Endodermal cell (in vitro differentiated cells): Measurements from ENCODE around the gene GDF10. TPM values are rescaled to one million over a fixed set of nuclear protein-coding genes. Genes with fewer than 3 reads are reported as not detected.

Source experiments
- DNase-seq: peaks from one replicate; pipeline ENCODE4 v3.0.0-alpha.2; 2017
- H3K27ac ChIP-seq: 2 replicates; pipeline ENCODE4 v1.5.1; 2013; ENCODE audit warnings: mild to moderate bottlenecking, low read depth, low read length, moderate library complexity
- H3K27me3 ChIP-seq: 2 replicates; pipeline ENCODE4 v1.6.1; 2013; ENCODE audit warnings: mild to moderate bottlenecking, low read length, moderate library complexity; ENCODE audit not compliant: insufficient read depth, control insufficient read depth, poor library complexity, severe bottlenecking
- H3K36me3 ChIP-seq: 2 replicates; pipeline ENCODE4 v1.7.0; 2013; ENCODE audit warnings: mild to moderate bottlenecking, low read length, moderate library complexity; ENCODE audit not compliant: control insufficient read depth, insufficient read depth
- H3K4me1 ChIP-seq: one replicate; pipeline ENCODE4 v1.7.0; 2013; ENCODE audit warnings: low read length; ENCODE audit not compliant: control insufficient read depth, insufficient read depth
- H3K4me3 ChIP-seq: 2 replicates; pipeline ENCODE4 v1.5.1; 2013; ENCODE audit warnings: mild to moderate bottlenecking, low read length, moderate library complexity
- H3K9ac ChIP-seq: 2 replicates; pipeline ENCODE4 v1.6.1; 2013; ENCODE audit warnings: mild to moderate bottlenecking, low read length, moderate library complexity; ENCODE audit not compliant: poor library complexity, severe bottlenecking; ENCODE audit errors: extremely low read depth
- H3K9me3 ChIP-seq: 2 replicates; pipeline ENCODE4 v1.6.1; 2013; ENCODE audit warnings: mild to moderate bottlenecking, low read length, moderate library complexity; ENCODE audit not compliant: control insufficient read depth
- H3K27ac Mint-ChIP-seq: 2 replicates; pipeline ENCODE4 v1.8.0; 2020; ENCODE audit warnings: mixed read lengths
- H3K27me3 Mint-ChIP-seq: 2 replicates; pipeline ENCODE4 v1.8.0; 2021; ENCODE audit warnings: mild to moderate bottlenecking, mixed read lengths; ENCODE audit not compliant: insufficient read depth
- H3K36me3 Mint-ChIP-seq: 2 replicates; pipeline ENCODE4 v1.8.0; 2020; ENCODE audit warnings: low read depth, mixed read lengths
- H3K4me1 Mint-ChIP-seq: 2 replicates; pipeline ENCODE4 v1.8.0; 2020; ENCODE audit warnings: mixed read lengths
- H3K4me3 Mint-ChIP-seq: 2 replicates; pipeline ENCODE4 v1.8.0; 2020; ENCODE audit warnings: mild to moderate bottlenecking, moderate library complexity, mixed read lengths
- H3K9me3 Mint-ChIP-seq: 2 replicates; pipeline ENCODE4 v1.8.0; 2020; ENCODE audit warnings: mild to moderate bottlenecking, mixed read lengths
- WGBS, 2 experiments: methylation state at CpG; one replicate each; pipeline versions ENCODE4 v1.1.5 to v1.1.7; 2013; ENCODE audit warnings: missing lambda C conversion rate in 2 of 2, mixed read lengths in 1 of 2; ENCODE audit not compliant: insufficient coverage in 1 of 2, insufficient read length in 1 of 2; 5-methylcytosine and 5-hydroxymethylcytosine counted together
- total RNA-seq, 2 donors: library from RNA; stranded (reverse); fragmentation: NEBNext Ultra II Directional in 1 of 2; extraction: Animal tissue kit (Norgen Biotek cat#: 25700) in 1 of 2; gene quantifications; 2 replicates in 1 of 2; 3 replicates in 1 of 2; pipeline ENCODE4 v1.2.1, GENCODE V29; 2021
- TF ChIP-seq, protein P1 (sequence below): fragments of 200-600 bp; sonication (generic); conservative IDR thresholded peaks from 2 replicates; pipeline ENCODE4 v1.5.0; 2021; ENCODE audit warnings: antibody characterized with exemption, mild to moderate bottlenecking

The GDF10 gene
- total RNA-seq, 2 donors from 2014 or later, result not detected

DNA sequence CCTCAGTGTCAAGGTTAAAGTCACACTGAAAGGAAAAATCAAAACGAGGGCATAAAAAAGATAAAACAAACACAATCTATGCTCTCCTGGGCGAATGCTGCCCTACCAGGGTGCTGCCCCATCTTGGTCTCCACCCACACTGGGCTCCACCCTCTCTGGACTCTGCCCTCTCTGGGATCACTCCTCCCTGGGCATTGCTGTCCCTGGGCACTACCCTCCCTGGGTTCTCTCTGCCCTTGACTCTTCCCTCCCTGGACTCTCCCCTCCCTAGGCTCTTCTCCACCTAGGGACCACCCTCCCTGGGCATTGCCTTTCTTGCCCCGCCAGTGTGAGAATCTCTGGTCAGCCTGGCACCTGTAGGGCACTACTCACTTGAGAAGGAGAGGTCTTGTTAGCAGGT, 30.8 kb downstream of the GDF10 start:
- Histone ChIP-seq H3K27me3 (no peaks in the 10 kb centered on the region), H3K4me1 (no peaks in the 10 kb centered on the region), H3K9me3 (no peaks in the 10 kb centered on the region), H3K36me3 (no peaks in the 10 kb centered on the region), H3K4me3 (no peak overlapping the region), H3K9ac (no peak overlapping the region), H3K27ac (no peak overlapping the region)
- H3K27me3 Mint-ChIP-seq, result peaks cover 5% of the 10 kb centered on the region
- no peak for DNase-seq
- H3K9me3 Mint-ChIP-seq, result peaks cover 3% of the 10 kb centered on the region
- no peaks in the 10 kb centered on the region for H3K36me3 Mint-ChIP-seq
- H3K4me1 Mint-ChIP-seq, result no peaks in the 10 kb centered on the region
- TF ChIP-seq, protein P1, sequence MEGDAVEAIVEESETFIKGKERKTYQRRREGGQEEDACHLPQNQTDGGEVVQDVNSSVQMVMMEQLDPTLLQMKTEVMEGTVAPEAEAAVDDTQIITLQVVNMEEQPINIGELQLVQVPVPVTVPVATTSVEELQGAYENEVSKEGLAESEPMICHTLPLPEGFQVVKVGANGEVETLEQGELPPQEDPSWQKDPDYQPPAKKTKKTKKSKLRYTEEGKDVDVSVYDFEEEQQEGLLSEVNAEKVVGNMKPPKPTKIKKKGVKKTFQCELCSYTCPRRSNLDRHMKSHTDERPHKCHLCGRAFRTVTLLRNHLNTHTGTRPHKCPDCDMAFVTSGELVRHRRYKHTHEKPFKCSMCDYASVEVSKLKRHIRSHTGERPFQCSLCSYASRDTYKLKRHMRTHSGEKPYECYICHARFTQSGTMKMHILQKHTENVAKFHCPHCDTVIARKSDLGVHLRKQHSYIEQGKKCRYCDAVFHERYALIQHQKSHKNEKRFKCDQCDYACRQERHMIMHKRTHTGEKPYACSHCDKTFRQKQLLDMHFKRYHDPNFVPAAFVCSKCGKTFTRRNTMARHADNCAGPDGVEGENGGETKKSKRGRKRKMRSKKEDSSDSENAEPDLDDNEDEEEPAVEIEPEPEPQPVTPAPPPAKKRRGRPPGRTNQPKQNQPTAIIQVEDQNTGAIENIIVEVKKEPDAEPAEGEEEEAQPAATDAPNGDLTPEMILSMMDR, result no peak
- H3K4me3 Mint-ChIP-seq, result no peak overlapping the region
- 86 to 87% methylated on average over 3 of the region's 3 CpGs for WGBS, 2 experiments
- no peak overlapping the region for H3K27ac Mint-ChIP-seq

DNA sequence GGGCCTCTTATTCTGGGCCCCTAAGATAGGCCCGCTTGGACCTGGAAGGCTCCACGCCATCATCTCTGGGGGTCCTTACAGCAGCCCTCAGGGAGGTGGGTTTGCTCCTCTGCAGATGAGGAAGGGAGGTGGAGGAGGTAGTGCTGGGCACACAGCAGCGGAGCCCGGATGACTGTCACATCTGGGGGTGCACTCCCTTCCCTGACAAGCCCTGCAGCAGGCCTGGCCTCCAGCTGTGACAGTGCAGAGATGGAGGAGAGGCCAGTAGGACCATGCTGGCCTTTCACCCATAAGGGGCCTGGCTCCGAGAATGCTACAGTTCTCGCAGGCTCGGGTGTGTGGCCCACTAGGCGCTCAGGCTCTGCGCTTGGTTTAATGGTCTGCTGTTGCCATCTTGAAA, 31.5 kb downstream of the GDF10 start:
- no peaks in the 10 kb centered on the region for H3K27me3 ChIP-seq
- DNase-seq, result no peak
- no peaks in the 10 kb centered on the region for H3K36me3 ChIP-seq
- Mint-ChIP-seq H3K36me3 (no peaks in the 10 kb centered on the region), H3K27me3 (peaks cover 5% of the 10 kb centered on the region), H3K4me3 (no peak overlapping the region), H3K9me3 (peaks cover 3% of the 10 kb centered on the region), H3K27ac (no peak overlapping the region), H3K4me1 (no peaks in the 10 kb centered on the region)
- no peak overlapping the region for H3K9ac ChIP-seq
- H3K4me3 ChIP-seq, result no peak overlapping the region
- H3K27ac ChIP-seq, result no peak overlapping the region
- no peaks in the 10 kb centered on the region for H3K9me3 ChIP-seq
- TF ChIP-seq, protein P1, result no peak
- no peaks in the 10 kb centered on the region for H3K4me1 ChIP-seq
- 95 to 100% methylated on average over 4 to 9 of the region's 9 CpGs for WGBS, 2 experiments

DNA sequence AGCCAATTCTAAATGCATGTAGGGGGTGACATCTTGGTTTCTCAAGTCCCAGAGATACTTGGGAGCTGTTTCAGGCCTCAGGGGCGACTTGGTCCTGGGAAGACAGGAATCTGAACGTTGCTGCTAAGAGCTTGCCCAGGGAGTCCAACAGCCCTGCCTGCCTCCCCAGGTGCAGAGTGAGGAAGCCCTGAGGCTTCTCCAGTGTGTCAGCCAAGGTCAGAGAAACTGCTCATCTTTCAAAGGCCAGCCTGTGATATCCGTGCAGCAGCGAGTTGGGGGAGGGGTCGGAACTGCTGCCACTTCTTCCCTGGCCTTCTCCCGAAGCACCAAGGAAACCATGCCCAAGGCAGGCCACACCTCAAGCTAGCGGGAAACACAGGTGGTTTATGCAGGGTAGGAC, 32.0 kb downstream of the GDF10 start:
- no peak overlapping the region for H3K27ac ChIP-seq
- no peaks in the 10 kb centered on the region for H3K4me1 ChIP-seq
- peaks cover 5% of the 10 kb centered on the region for H3K27me3 Mint-ChIP-seq
- H3K4me3 ChIP-seq, result no peak overlapping the region
- WGBS, 2 experiments, result 77 to 79% methylated on average over 3 to 7 of the region's 7 CpGs
- H3K36me3 Mint-ChIP-seq, result no peaks in the 10 kb centered on the region
- peaks cover 3% of the 10 kb centered on the region for H3K9me3 Mint-ChIP-seq
- no peaks in the 10 kb centered on the region for H3K36me3 ChIP-seq
- no peak overlapping the region for H3K9ac ChIP-seq
- DNase-seq, result no peak
- no peaks in the 10 kb centered on the region for H3K9me3 ChIP-seq
- H3K4me3 Mint-ChIP-seq, result no peak overlapping the region
- TF ChIP-seq, protein P1, result no peak
- H3K4me1 Mint-ChIP-seq, result no peaks in the 10 kb centered on the region
- H3K27ac Mint-ChIP-seq, result no peak overlapping the region
- no peaks in the 10 kb centered on the region for H3K27me3 ChIP-seq
